GM23338 (cell line): ENCODE data around the gene YAP1. TPM values are rescaled to one million over a fixed set of nuclear protein-coding genes. Genes with fewer than 3 reads are reported as not detected.

ENCODE experiments used
- ATAC-seq: fragments of 200-7000 bp; cut with Tn5 transposase; 3 replicates; pipeline ENCODE4 v1.9.1; 2020
- DNase-seq: peaks from one replicate; pipeline ENCODE4 v3.0.0-alpha.2; 2015; ENCODE audit warnings: low spot score
- H2AFZ ChIP-seq: fragments of 200-600 bp; sonication (generic); 2 replicates; pipeline ENCODE4 v1.8.0; 2016; ENCODE audit warnings: antibody characterized with exemption, mild to moderate bottlenecking, moderate library complexity
- H3F3A ChIP-seq: fragments of 200-600 bp; sonication (generic); replicated peaks from 2 replicates; pipeline ENCODE4 v1.8.0; 2017; ENCODE audit warnings: antibody characterized with exemption, mixed run types, low read depth
- H3K27ac ChIP-seq: fragments of 200-600 bp; sonication (generic); 2 replicates; pipeline ENCODE4 v1.6.1; 2016; ENCODE audit warnings: low read depth
- H3K27me3 ChIP-seq: fragments of 200-600 bp; sonication (generic); 2 replicates; pipeline ENCODE4 v1.8.0; 2016; ENCODE audit warnings: mild to moderate bottlenecking, mixed run types, moderate library complexity; ENCODE audit not compliant: insufficient read depth
- H3K36me3 ChIP-seq: fragments of 200-600 bp; sonication (generic); 2 replicates; pipeline ENCODE4 v1.8.0; 2016; ENCODE audit warnings: mild to moderate bottlenecking; ENCODE audit not compliant: insufficient read depth
- H3K4me1 ChIP-seq: fragments of 200-600 bp; sonication (generic); 2 replicates; pipeline ENCODE4 v1.8.0; 2016; ENCODE audit warnings: mild to moderate bottlenecking, moderate library complexity; ENCODE audit not compliant: insufficient read depth
- H3K4me2 ChIP-seq: fragments of 200-600 bp; sonication (generic); 2 replicates; pipeline ENCODE4 v1.7.1; 2017; ENCODE audit warnings: mixed run types
- H3K4me3 ChIP-seq: fragments of 200-600 bp; sonication (generic); 2 replicates; pipeline ENCODE4 v1.6.1; 2016; ENCODE audit warnings: mixed run types
- H3K79me2 ChIP-seq: fragments of 200-600 bp; sonication (generic); replicated peaks from 2 replicates; pipeline ENCODE4 v1.8.0; 2017; ENCODE audit warnings: mild to moderate bottlenecking; ENCODE audit not compliant: insufficient read depth
- H3K9me2 ChIP-seq: fragments of 200-600 bp; sonication (generic); 2 replicates; pipeline ENCODE4 v1.8.0; 2017; ENCODE audit not compliant: insufficient read depth
- H4K20me1 ChIP-seq: fragments of 200-600 bp; sonication (generic); replicated peaks from 2 replicates; pipeline ENCODE4 v1.8.0; 2017; ENCODE audit warnings: mild to moderate bottlenecking; ENCODE audit not compliant: insufficient read depth
- H3K27ac Mint-ChIP-seq: 2 replicates; pipeline ENCODE4 v1.8.0; 2020; ENCODE audit warnings: inconsistent platforms, mild to moderate bottlenecking, moderate library complexity, mixed read lengths
- H3K27me3 Mint-ChIP-seq: 3 replicates; pipeline ENCODE4 v1.8.0; 2022; ENCODE audit warnings: low read depth, mild to moderate bottlenecking, moderate library complexity, mixed read lengths, inconsistent platforms; ENCODE audit not compliant: insufficient read depth, poor library complexity
- H3K36me3 Mint-ChIP-seq: 3 replicates; pipeline ENCODE4 v1.8.0; 2021; ENCODE audit warnings: low read depth, mild to moderate bottlenecking, inconsistent platforms, moderate library complexity, mixed read lengths
- H3K4me1 Mint-ChIP-seq: 3 replicates; pipeline ENCODE4 v1.8.0; 2020; ENCODE audit warnings: mild to moderate bottlenecking, inconsistent platforms, mixed read lengths
- H3K4me3 Mint-ChIP-seq: 3 replicates; pipeline ENCODE4 v1.8.0; 2021; ENCODE audit warnings: moderate library complexity, mild to moderate bottlenecking, inconsistent platforms, mixed read lengths
- H3K9me3 Mint-ChIP-seq: 3 replicates; pipeline ENCODE4 v1.8.0; 2020; ENCODE audit warnings: moderate library complexity, mild to moderate bottlenecking, inconsistent platforms, mixed read lengths
- EZH2phosphoT487 ChIP-seq: fragments of 200-600 bp; sonication (generic); IDR thresholded peaks from one replicate; pipeline ENCODE4 v1.8.1; 2018; ENCODE audit warnings: antibody characterized with exemption; ENCODE audit not compliant: unreplicated experiment
- JUNB ChIP-seq: IDR thresholded peaks from one replicate; pipeline ENCODE4 v1.6.1; 2016; ENCODE audit warnings: antibody characterized with exemption; ENCODE audit not compliant: unreplicated experiment
- NANOG ChIP-seq: IDR thresholded peaks from 2 replicates; pipeline ENCODE4 v1.6.1; 2016; ENCODE audit warnings: antibody characterized with exemption, borderline replicate concordance
- STAT1 ChIP-seq: IDR thresholded peaks from one replicate; pipeline ENCODE4 v1.6.1; 2016; ENCODE audit warnings: antibody characterized with exemption; ENCODE audit not compliant: unreplicated experiment
- ZNF331 ChIP-seq: fragments of 250-450 bp; sonication (Bioruptor Pico); IDR thresholded peaks from 2 replicates; pipeline ENCODE4 v1.5.0; 2020; ENCODE audit warnings: low read depth, mild to moderate bottlenecking, moderate library complexity
- polyA plus RNA-seq: library from polyadenylated mRNA; unstranded; fragments of >200 nt; fragmentation: Nextera tagmentation; extraction: Ambion mirVana; gene quantifications from 2 replicates; pipeline ENCODE4 v1.2.1, GENCODE V29; 2016
- total RNA-seq: library from RNA; depleted of rRNA; stranded (reverse); fragments of >200 nt; shearing (Covaris generic); gene quantifications from 2 replicates; pipeline ENCODE4 v1.2.3, GENCODE V29; 2014
- TF ChIP-seq, protein P1 (sequence below): fragments of 250-450 bp; sonication (Bioruptor Pico); IDR thresholded peaks from 2 replicates; pipeline ENCODE4 v1.5.0; 2020; ENCODE audit warnings: mild to moderate bottlenecking, moderate library complexity
- TF ChIP-seq, protein P2 (sequence below), 2 experiments: fragments of 200-600 bp in 1 of 2; sonication (generic) in 1 of 2; conservative IDR thresholded peaks; 2 replicates each; pipeline versions ENCODE4 v1.5.1 to v1.6.1; 2016 to 2017; ENCODE audit warnings: antibody characterized with exemption in 2 of 2, low read depth in 2 of 2, mild to moderate bottlenecking in 2 of 2, moderate library complexity in 1 of 2
- TF ChIP-seq, protein P3 (sequence below): IDR thresholded peaks from 2 replicates; pipeline ENCODE4 v1.6.1; 2016; ENCODE audit warnings: antibody characterized with exemption

Gene YAP1
- total and polyA plus RNA-seq, 2 experiments from 2014 or later, result 17.2 to 155 TPM

DNA sequence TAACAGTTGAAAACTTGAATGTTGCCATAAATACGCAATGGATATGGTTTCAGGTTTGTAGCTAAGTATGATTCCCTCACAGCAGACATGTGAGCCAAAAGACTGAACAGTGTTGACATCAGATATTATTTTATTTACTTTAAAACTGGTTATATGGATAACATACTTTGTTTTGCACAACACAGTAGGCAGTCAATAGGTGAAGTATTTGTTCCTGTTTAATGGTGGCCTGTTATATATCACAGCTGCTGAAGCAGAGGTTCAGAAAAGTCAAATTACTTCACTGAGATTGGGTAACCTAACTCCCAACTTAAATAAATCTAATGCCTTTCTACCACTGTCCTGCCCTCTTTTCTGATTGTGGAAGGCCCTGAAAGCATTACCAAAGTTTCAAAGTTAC lies 44.6 kb downstream of the YAP1 start (continued):
- TF ChIP-seq, protein P1, sequence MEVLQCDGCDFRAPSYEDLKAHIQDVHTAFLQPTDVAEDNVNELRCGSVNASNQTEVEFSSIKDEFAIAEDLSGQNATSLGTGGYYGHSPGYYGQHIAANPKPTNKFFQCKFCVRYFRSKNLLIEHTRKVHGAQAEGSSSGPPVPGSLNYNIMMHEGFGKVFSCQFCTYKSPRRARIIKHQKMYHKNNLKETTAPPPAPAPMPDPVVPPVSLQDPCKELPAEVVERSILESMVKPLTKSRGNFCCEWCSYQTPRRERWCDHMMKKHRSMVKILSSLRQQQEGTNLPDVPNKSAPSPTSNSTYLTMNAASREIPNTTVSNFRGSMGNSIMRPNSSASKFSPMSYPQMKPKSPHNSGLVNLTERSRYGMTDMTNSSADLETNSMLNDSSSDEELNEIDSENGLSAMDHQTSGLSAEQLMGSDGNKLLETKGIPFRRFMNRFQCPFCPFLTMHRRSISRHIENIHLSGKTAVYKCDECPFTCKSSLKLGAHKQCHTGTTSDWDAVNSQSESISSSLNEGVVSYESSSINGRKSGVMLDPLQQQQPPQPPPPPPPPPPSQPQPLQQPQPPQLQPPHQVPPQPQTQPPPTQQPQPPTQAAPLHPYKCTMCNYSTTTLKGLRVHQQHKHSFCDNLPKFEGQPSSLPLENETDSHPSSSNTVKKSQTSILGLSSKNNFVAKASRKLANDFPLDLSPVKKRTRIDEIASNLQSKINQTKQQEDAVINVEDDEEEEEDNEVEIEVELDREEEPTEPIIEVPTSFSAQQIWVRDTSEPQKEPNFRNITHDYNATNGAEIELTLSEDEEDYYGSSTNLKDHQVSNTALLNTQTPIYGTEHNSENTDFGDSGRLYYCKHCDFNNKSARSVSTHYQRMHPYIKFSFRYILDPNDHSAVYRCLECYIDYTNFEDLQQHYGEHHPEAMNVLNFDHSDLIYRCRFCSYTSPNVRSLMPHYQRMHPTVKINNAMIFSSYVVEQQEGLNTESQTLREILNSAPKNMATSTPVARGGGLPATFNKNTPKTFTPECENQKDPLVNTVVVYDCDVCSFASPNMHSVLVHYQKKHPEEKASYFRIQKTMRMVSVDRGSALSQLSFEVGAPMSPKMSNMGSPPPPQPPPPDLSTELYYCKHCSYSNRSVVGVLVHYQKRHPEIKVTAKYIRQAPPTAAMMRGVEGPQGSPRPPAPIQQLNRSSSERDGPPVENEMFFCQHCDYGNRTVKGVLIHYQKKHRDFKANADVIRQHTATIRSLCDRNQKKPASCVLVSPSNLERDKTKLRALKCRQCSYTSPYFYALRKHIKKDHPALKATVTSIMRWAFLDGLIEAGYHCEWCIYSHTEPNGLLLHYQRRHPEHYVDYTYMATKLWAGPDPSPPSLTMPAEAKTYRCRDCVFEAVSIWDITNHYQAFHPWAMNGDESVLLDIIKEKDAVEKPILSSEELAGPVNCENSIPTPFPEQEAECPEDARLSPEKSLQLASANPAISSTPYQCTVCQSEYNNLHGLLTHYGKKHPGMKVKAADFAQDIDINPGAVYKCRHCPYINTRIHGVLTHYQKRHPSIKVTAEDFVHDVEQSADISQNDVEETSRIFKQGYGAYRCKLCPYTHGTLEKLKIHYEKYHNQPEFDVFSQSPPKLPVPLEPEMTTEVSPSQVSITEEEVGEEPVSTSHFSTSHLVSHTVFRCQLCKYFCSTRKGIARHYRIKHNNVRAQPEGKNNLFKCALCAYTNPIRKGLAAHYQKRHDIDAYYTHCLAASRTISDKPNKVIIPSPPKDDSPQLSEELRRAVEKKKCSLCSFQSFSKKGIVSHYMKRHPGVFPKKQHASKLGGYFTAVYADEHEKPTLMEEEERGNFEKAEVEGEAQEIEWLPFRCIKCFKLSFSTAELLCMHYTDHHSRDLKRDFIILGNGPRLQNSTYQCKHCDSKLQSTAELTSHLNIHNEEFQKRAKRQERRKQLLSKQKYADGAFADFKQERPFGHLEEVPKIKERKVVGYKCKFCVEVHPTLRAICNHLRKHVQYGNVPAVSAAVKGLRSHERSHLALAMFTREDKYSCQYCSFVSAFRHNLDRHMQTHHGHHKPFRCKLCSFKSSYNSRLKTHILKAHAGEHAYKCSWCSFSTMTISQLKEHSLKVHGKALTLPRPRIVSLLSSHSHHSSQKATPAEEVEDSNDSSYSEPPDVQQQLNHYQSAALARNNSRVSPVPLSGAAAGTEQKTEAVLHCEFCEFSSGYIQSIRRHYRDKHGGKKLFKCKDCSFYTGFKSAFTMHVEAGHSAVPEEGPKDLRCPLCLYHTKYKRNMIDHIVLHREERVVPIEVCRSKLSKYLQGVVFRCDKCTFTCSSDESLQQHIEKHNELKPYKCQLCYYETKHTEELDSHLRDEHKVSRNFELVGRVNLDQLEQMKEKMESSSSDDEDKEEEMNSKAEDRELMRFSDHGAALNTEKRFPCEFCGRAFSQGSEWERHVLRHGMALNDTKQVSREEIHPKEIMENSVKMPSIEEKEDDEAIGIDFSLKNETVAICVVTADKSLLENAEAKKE (CRISPR knock-in tag), result no peak
- TF ChIP-seq ZNF331 (CRISPR knock-in tag), result no peak
- TF ChIP-seq, protein P2, sequence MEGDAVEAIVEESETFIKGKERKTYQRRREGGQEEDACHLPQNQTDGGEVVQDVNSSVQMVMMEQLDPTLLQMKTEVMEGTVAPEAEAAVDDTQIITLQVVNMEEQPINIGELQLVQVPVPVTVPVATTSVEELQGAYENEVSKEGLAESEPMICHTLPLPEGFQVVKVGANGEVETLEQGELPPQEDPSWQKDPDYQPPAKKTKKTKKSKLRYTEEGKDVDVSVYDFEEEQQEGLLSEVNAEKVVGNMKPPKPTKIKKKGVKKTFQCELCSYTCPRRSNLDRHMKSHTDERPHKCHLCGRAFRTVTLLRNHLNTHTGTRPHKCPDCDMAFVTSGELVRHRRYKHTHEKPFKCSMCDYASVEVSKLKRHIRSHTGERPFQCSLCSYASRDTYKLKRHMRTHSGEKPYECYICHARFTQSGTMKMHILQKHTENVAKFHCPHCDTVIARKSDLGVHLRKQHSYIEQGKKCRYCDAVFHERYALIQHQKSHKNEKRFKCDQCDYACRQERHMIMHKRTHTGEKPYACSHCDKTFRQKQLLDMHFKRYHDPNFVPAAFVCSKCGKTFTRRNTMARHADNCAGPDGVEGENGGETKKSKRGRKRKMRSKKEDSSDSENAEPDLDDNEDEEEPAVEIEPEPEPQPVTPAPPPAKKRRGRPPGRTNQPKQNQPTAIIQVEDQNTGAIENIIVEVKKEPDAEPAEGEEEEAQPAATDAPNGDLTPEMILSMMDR (conservative IDR thresholded peaks at IDR 0.05; ENCODE audit: low read depth in 2 of 2), result no peak
- no peak for TF ChIP-seq EZH2phosphoT487
- no peak for TF ChIP-seq NANOG
- TF ChIP-seq, protein P3, sequence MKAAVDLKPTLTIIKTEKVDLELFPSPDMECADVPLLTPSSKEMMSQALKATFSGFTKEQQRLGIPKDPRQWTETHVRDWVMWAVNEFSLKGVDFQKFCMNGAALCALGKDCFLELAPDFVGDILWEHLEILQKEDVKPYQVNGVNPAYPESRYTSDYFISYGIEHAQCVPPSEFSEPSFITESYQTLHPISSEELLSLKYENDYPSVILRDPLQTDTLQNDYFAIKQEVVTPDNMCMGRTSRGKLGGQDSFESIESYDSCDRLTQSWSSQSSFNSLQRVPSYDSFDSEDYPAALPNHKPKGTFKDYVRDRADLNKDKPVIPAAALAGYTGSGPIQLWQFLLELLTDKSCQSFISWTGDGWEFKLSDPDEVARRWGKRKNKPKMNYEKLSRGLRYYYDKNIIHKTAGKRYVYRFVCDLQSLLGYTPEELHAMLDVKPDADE, result no peak

DNA sequence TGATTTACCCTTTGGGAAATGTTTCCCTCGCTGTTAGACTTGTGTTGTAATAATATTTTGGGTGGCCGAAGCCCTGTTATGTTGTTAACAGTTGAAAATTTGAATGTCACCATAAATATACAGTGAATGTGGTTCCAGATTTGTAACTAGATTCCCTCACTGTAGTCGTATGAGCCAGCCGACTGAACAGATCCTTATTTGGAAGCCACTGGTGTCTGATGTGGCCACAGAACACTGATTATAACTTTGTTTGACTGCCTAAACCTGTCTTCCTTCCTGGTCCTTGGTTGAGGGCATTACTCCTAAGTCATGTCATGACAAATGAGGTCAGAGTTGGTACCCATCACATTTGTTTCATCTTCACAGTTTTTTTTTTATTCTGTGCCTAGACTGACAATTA lies 45.4 kb downstream of the YAP1 start:
- Histone ChIP-seq H2AFZ (no peak overlapping the region), H3K9me2 (no peaks in the 10 kb centered on the region), H3K4me3 (no peak overlapping the region), H4K20me1 (peaks cover 4% of the 10 kb centered on the region; the same call in 1 of the 2 replicates), H3K4me2 (no peak overlapping the region), H3K27me3 (no peaks in the 10 kb centered on the region), H3K4me1 (0 out of 2 replicates have a peak, but pooled peaks cover 8% of the 10 kb centered on the region), H3K36me3 (no peaks in the 10 kb centered on the region), H3F3A (no peaks in the 10 kb centered on the region), H3K79me2 (peaks cover 100% of the 10 kb centered on the region), H3K27ac (peak overlapping the region; percentile 56; the same call in 1 of the 2 replicates)
- DNase-seq (no peak), ATAC-seq (no peak)
- Mint-ChIP-seq H3K4me3 (no peak overlapping the region), H3K9me3 (no peaks in the 10 kb centered on the region), H3K27me3 (peaks cover 3% of the 10 kb centered on the region), H3K27ac (peak overlapping the region; percentile 10; the same call in 1 of the 2 replicates), H3K4me1 (peaks cover 36% of the 10 kb centered on the region), H3K36me3 (no peaks in the 10 kb centered on the region)
- TF ChIP-seq JUNB (no peak), STAT1 (no peak), ZNF331 (CRISPR knock-in tag) (no peak)
